HEK293T (cell line): ENCODE measurements around the gene TCF7L1.

Source experiments
- ARNT ChIP-seq: fragments of 450-650 bp; IDR thresholded peaks from 2 replicates; pipeline ENCODE4 v1.6.1; 2017; ENCODE audit warnings: mild to moderate bottlenecking
- BHLHE40 ChIP-seq: fragments of 450-650 bp; IDR thresholded peaks from 2 replicates; pipeline ENCODE4 v1.6.1; 2016; ENCODE audit warnings: mild to moderate bottlenecking, moderate library complexity, borderline replicate concordance
- CTBP1 ChIP-seq: fragments of 450-650 bp; IDR thresholded peaks from 2 replicates; pipeline ENCODE4 v1.6.1; 2016; ENCODE audit warnings: borderline replicate concordance
- ELF4 ChIP-seq: fragments of 450-650 bp; IDR thresholded peaks from 2 replicates; pipeline ENCODE4 v1.6.1; 2017; ENCODE audit warnings: antibody characterized with exemption
- FOXM1 ChIP-seq: fragments of 450-650 bp; IDR thresholded peaks from 2 replicates; pipeline ENCODE4 v1.6.1; 2017; ENCODE audit warnings: mild to moderate bottlenecking, borderline replicate concordance
- HDGF ChIP-seq: fragments of 450-650 bp; IDR thresholded peaks from 2 replicates; pipeline ENCODE4 v1.6.1; 2017; ENCODE audit warnings: antibody characterized with exemption, borderline replicate concordance
- LEF1 ChIP-seq: fragments of 450-650 bp; IDR thresholded peaks from 2 replicates; pipeline ENCODE4 v1.6.1; 2017; ENCODE audit warnings: mild to moderate bottlenecking, borderline replicate concordance
- NFRKB ChIP-seq: fragments of 450-650 bp; IDR thresholded peaks from 2 replicates; pipeline ENCODE4 v1.6.1; 2016; ENCODE audit warnings: mild to moderate bottlenecking, moderate library complexity
- SP1 ChIP-seq: fragments of 450-650 bp; IDR thresholded peaks from 2 replicates; pipeline ENCODE4 v1.6.1; 2017
- TARDBP ChIP-seq: fragments of 450-650 bp; IDR thresholded peaks from 2 replicates; pipeline ENCODE4 v1.6.1; 2016
- TF ChIP-seq, protein P1 (sequence below): fragments of 450-650 bp; IDR thresholded peaks from 2 replicates; pipeline ENCODE4 v1.6.1; 2016

DNA sequence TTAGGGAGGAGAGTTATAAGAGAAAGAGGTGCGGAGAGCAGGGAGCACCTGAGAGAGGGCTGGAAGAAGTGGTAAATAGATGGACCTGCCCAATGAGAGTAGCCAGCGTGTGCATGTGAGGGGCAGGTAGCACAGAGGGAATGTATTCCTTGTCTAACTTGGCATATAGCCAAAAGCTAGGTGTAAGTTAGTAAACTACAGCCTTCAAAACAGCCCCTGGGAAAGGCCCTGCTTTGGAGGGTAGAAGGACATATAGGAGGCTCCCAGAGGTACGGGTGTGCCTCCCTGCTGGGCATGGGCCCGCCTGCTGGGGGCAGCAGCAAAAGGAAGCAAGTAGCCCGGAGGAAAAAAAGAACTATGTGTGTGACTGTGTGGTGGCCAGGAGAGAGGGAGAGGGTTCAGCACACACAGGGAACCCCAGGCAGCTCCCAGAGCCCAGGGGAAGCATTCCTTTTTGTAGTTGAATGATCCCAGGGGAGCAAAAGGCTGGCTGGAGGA, 48.0 kb downstream of the TCF7L1 start:
- no peak for TF ChIP-seq BHLHE40
- no peak for TF ChIP-seq SP1
- TF ChIP-seq, protein P1, sequence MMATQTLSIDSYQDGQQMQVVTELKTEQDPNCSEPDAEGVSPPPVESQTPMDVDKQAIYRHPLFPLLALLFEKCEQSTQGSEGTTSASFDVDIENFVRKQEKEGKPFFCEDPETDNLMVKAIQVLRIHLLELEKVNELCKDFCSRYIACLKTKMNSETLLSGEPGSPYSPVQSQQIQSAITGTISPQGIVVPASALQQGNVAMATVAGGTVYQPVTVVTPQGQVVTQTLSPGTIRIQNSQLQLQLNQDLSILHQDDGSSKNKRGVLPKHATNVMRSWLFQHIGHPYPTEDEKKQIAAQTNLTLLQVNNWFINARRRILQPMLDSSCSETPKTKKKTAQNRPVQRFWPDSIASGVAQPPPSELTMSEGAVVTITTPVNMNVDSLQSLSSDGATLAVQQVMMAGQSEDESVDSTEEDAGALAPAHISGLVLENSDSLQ: no peak
- no peak for TF ChIP-seq CTBP1
- TF ChIP-seq HDGF: no peak
- TF ChIP-seq ELF4: no peak
- no peak for TF ChIP-seq FOXM1
- no peak for TF ChIP-seq NFRKB
- no peak for TF ChIP-seq ARNT
- no peak for TF ChIP-seq TARDBP
- TF ChIP-seq LEF1: no peak
